ENCODE results near the gene SCAPER. TPM values are rescaled to one million over a fixed set of nuclear protein-coding genes. Genes with fewer than 3 reads are reported as not detected.

Gene SCAPER
- total and polyA plus RNA-seq, 2 donors (not counting 1 experiment from before 2014, with no cell fraction given): 8.3 to 61.6 TPM

DNA sequence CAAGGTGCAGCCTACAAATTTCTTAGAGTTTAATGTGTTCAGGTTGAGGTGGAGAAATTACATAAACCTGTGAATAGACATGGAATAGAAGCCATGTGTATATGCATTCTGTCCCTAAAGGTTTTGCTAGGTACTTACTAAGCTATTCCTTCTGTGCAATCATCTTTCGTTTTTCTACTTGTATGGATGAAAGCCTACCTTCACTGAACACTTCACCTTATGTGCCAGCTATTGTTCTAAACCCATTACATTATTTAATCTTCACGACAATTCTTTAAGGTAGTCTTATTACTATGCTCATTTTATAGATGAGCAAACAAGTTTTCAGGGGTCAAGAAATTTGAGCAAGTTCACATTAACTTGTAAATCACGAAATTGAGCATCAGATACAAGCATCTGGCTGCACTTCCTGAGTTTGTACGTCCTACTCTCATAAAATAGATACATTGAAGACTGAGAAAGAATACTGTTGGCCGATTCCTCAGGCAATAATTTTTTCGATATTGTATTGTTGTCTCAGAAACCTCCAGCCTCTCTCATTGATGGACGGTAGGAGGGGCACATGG lies 25.8 kb upstream of the SCAPER start:
- ChIA-PET CTCF (interaction anchor here (1.0 to 1.2 kb wide), 2 partner anchors 27 to 612 kb away, joined by 3 to 4 read pairs; no protein-coding TSS in a partner anchor), POLR2A (interaction anchor here (0.7 to 1.1 kb wide), 2 partner anchors 25 to 64 kb away, joined by 4 to 5 read pairs; partner anchors contain the start of gene PSTPIP1)
- Histone ChIP-seq H2AFZ (ENCODE audit: insufficient read depth, low read depth, low read length, poor library complexity, severe bottlenecking) (peak overlapping the region; percentile 87), H3K4me2 (replicated peaks; ENCODE audit: low read depth, low read length, poor library complexity, severe bottlenecking) (peak overlapping the region; percentile 85), H3K4me3 (ENCODE audit: control extremely low read depth in 1 of 5, extremely low read depth in 1 of 5, insufficient read depth in 1 of 5, low read depth in 2 of 5, low read length in 4 of 5) (peak overlapping the region; percentile 54 to 84 (median 61)), H3K79me2 (ENCODE audit: control insufficient read depth, insufficient read depth, low read length) (peaks cover 20% of the 10 kb centered on the region), H3K27ac (ENCODE audit: low read length in 2 of 2) (peak overlapping the region; percentile 71 to 80), H3K36me3 (replicated peaks in 1 of 2; ENCODE audit: control extremely low read depth in 1 of 2, control insufficient read depth in 1 of 2, extremely low read depth in 1 of 2, insufficient read depth in 2 of 2, low read length in 1 of 2) (peaks cover 0 to 10% of the 10 kb centered on the region in 2 experiments), H3K4me1 (ENCODE audit: control insufficient read depth in 2 of 2, insufficient read depth in 2 of 2, low read length in 2 of 2) (peaks cover 24 to 34% of the 10 kb centered on the region in 2 donors), H4K20me1 (ENCODE audit: control insufficient read depth, insufficient read depth, low read length, poor library complexity, severe bottlenecking) (no peaks in the 10 kb centered on the region), H3K27me3 (replicated peaks in 1 of 4; ENCODE audit: control extremely low read depth in 1 of 4, control insufficient read depth in 3 of 4, insufficient read depth in 4 of 4, low read length in 3 of 4) (no peaks in the 10 kb centered on the region), H3K9me3 (ENCODE audit: control extremely low read depth in 1 of 3, control insufficient read depth in 2 of 3, insufficient read depth in 1 of 3, low read length in 2 of 3) (no peaks in the 10 kb centered on the region), H3K9ac (ENCODE audit: low read length) (peak overlapping the region; percentile 81)
- H3K4me1 Mint-ChIP-seq: peaks cover 32% of the 10 kb centered on the region
- H3K27me3 Mint-ChIP-seq: no peaks in the 10 kb centered on the region
- H3K4me3 Mint-ChIP-seq: peak overlapping the region; percentile 90
- DNase-seq (no peak), ATAC-seq (ENCODE audit: low read depth) (no peak)
- H3K27ac Mint-ChIP-seq: peak overlapping the region; percentile 96
- WGBS (ENCODE audit: insufficient coverage): 0% methylated on average over 3 of the region's 7 CpGs
- H3K9me3 Mint-ChIP-seq (ENCODE audit: insufficient read depth): no peaks in the 10 kb centered on the region
- no peak for TF ChIP-seq EZH2 (IDR thresholded peaks at IDR 0.05; ENCODE audit: borderline replicate concordance, insufficient read depth, low read depth, low read length, poor library complexity, severe bottlenecking)
- TF ChIP-seq, protein P1, sequence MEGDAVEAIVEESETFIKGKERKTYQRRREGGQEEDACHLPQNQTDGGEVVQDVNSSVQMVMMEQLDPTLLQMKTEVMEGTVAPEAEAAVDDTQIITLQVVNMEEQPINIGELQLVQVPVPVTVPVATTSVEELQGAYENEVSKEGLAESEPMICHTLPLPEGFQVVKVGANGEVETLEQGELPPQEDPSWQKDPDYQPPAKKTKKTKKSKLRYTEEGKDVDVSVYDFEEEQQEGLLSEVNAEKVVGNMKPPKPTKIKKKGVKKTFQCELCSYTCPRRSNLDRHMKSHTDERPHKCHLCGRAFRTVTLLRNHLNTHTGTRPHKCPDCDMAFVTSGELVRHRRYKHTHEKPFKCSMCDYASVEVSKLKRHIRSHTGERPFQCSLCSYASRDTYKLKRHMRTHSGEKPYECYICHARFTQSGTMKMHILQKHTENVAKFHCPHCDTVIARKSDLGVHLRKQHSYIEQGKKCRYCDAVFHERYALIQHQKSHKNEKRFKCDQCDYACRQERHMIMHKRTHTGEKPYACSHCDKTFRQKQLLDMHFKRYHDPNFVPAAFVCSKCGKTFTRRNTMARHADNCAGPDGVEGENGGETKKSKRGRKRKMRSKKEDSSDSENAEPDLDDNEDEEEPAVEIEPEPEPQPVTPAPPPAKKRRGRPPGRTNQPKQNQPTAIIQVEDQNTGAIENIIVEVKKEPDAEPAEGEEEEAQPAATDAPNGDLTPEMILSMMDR (IDR thresholded peaks at IDR 0.05): no peak
- intact Hi-C loops (cut with micrococcal nuclease): loop anchor here (1.0 to 5.0 kb wide), 5 partner anchors 26 to 489 kb away; partner anchors contain the start of genes HMG20A, PEAK1, PSTPIP1 and SCAPER

GRCh38 chr15:76929011-76929760 lies 24.0 kb upstream of the SCAPER start:
- Histone ChIP-seq H3K27me3 (replicated peaks in 1 of 4; ENCODE audit: control extremely low read depth in 1 of 4, control insufficient read depth in 3 of 4, insufficient read depth in 4 of 4, low read length in 3 of 4) (no peaks in the 10 kb centered on the region), H3K27ac (ENCODE audit: low read length in 2 of 2) (no peak overlapping the region), H3K36me3 (replicated peaks in 1 of 2; ENCODE audit: control extremely low read depth in 1 of 2, control insufficient read depth in 1 of 2, extremely low read depth in 1 of 2, insufficient read depth in 2 of 2, low read length in 1 of 2) (peaks cover 0 to 10% of the 10 kb centered on the region in 2 experiments), H3K4me2 (replicated peaks; ENCODE audit: low read depth, low read length, poor library complexity, severe bottlenecking) (no peak overlapping the region), H3K79me2 (ENCODE audit: control insufficient read depth, insufficient read depth, low read length) (peaks cover 20% of the 10 kb centered on the region), H3K9ac (ENCODE audit: low read length) (no peak overlapping the region), H4K20me1 (ENCODE audit: control insufficient read depth, insufficient read depth, low read length, poor library complexity, severe bottlenecking) (no peaks in the 10 kb centered on the region), H3K4me3 (ENCODE audit: control extremely low read depth in 1 of 5, extremely low read depth in 1 of 5, insufficient read depth in 1 of 5, low read depth in 2 of 5, low read length in 4 of 5) (no peak overlapping the region), H3K9me3 (ENCODE audit: control extremely low read depth in 1 of 3, control insufficient read depth in 2 of 3, insufficient read depth in 1 of 3, low read length in 2 of 3) (no peaks in the 10 kb centered on the region), H3K4me1 (ENCODE audit: control insufficient read depth in 2 of 2, insufficient read depth in 2 of 2, low read length in 2 of 2) (peaks cover 11 to 20% of the 10 kb centered on the region in 2 donors), H2AFZ (ENCODE audit: insufficient read depth, low read depth, low read length, poor library complexity, severe bottlenecking) (no peak overlapping the region)
- DNase-seq: no peak
- peaks cover 23% of the 10 kb centered on the region for H3K4me1 Mint-ChIP-seq
- ChIA-PET POLR2A (no interaction called here), CTCF (no interaction called here)
- peak overlapping the region; percentile 47 for H3K27ac Mint-ChIP-seq
- no peaks in the 10 kb centered on the region for H3K9me3 Mint-ChIP-seq (ENCODE audit: insufficient read depth)
- ATAC-seq (ENCODE audit: low read depth): no peak
- H3K4me3 Mint-ChIP-seq: no peak overlapping the region
- no peaks in the 10 kb centered on the region for H3K27me3 Mint-ChIP-seq
- intact Hi-C loops (cut with micrococcal nuclease): no loop called here
- TF ChIP-seq EZH2 (IDR thresholded peaks at IDR 0.05; ENCODE audit: borderline replicate concordance, insufficient read depth, low read depth, low read length, poor library complexity, severe bottlenecking): no peak
- TF ChIP-seq, protein P1 (IDR thresholded peaks at IDR 0.05): no peak
